Thyroid gland (tissue), 4 donors: ENCODE data around the gene KLRG1. TPM values are rescaled to one million over a fixed set of nuclear protein-coding genes. Genes with fewer than 3 reads are reported as not detected.

ENCODE experiments used
- DNase-seq, 2 donors: peaks; one replicate each; pipeline ENCODE4 v3.0.0-alpha.2; 2019
- H3K27ac ChIP-seq, 3 donors: fragments of 200-600 bp; sonication (generic); 1 replicate in 2 of 3; 2 replicates in 1 of 3; pipeline ENCODE4 v1.5.1; 2016 to 2019; ENCODE audit warnings: mild to moderate bottlenecking in 1 of 3, moderate library complexity in 1 of 3
- H3K27me3 ChIP-seq: fragments of 200-600 bp; sonication (generic); one replicate; pipeline ENCODE4 v1.5.1; 2019
- H3K36me3 ChIP-seq, 2 donors: fragments of 200-600 bp; sonication (generic); one replicate each; pipeline ENCODE4 v1.5.1; 2016 to 2019
- H3K4me1 ChIP-seq, 2 donors: fragments of 200-600 bp; sonication (generic); one replicate each; pipeline ENCODE4 v1.5.1; 2017 to 2019
- H3K4me3 ChIP-seq, 3 donors: fragments of 200-600 bp; sonication (generic); replicated peaks in 1 of 3; 1 replicate in 2 of 3; 2 replicates in 1 of 3; pipeline ENCODE4 v1.5.1; 2016; ENCODE audit warnings: mild to moderate bottlenecking in 1 of 3
- H3K9me3 ChIP-seq: fragments of 200-600 bp; sonication (generic); one replicate; pipeline ENCODE4 v1.5.1; 2017
- CTCF ChIP-seq, 6 experiments: fragments of 200-600 bp in 3 of 6; fragments of 450-650 bp in 3 of 6; sonication (generic) in 3 of 6; IDR thresholded peaks; one replicate each; pipeline ENCODE4 v1.5.1; 2016 to 2019; ENCODE audit warnings: antibody characterized with exemption in 6 of 6, mild to moderate bottlenecking in 2 of 6, inconsistent platforms in 1 of 6, moderate library complexity in 1 of 6
- POLR2A ChIP-seq, 2 donors: fragments of 450-650 bp; IDR thresholded peaks; one replicate each; pipeline ENCODE4 v1.6.1; 2017; ENCODE audit warnings: antibody characterized with exemption in 2 of 2, mild to moderate bottlenecking in 2 of 2, moderate library complexity in 1 of 2
- WGBS, 2 donors: methylation state at CpG; one replicate each; pipeline ENCODE4 v1.1.5; 2017; 5-methylcytosine and 5-hydroxymethylcytosine counted together
- intact Hi-C: fragments of 100-400 bp; cut with DNase I; formaldehyde crosslinking; loops from one replicate; pipeline ENCODE4 v1.15.1; 2023
- total RNA-seq, 4 donors: library from RNA; depleted of rRNA; stranded (reverse); fragments of >200 nt; gene quantifications; one replicate each; pipeline ENCODE4 v1.2.3, GENCODE V29; 2016

The KLRG1 gene
- total RNA-seq, 4 donors from 2014 or later = 1.1 to 4.3 (median 3.0) TPM

GRCh38 chr12:9052610-9053009 is 63.3 kb downstream of the KLRG1 start:
- 56 to 57% methylated on average over 1 of the region's 1 CpG for WGBS, 2 donors
- TF ChIP-seq CTCF (IDR thresholded peaks at IDR 0.05) (no peak), POLR2A (IDR thresholded peaks at IDR 0.05) (no peak)
- intact Hi-C loops = no loop called here

More at GRCh38 chr12:9052610-9053009, 63.3 kb downstream of the KLRG1 start:
- Histone ChIP-seq H3K27me3 (no peaks in the 10 kb centered on the region), H3K4me3 (no peak overlapping the region), H3K4me1 (no peaks in the 10 kb centered on the region), H3K9me3 (no peaks in the 10 kb centered on the region), H3K36me3 (no peaks in the 10 kb centered on the region), H3K27ac (no peak overlapping the region)
- no peak for DNase-seq

Other genes starting within 250 kb of the KLRG1 start
- gene A2ML1, start 166.9 kb upstream of the KLRG1 start, total RNA-seq = under 1 TPM in 2 of 4 donors, not detected in 2; 0.22 to 0.27 TPM
- 10 to 100 TPM; 51.7 to 71.2 (median 67.3) TPM for gene PHC1, start 75.0 kb upstream of the KLRG1 start, total RNA-seq
- gene M6PR, start 39.9 kb upstream of the KLRG1 start, total RNA-seq = 100 to 1,000 TPM; 112 to 158 (median 136) TPM
- 100 to 1,000 TPM; 124 to 345 (median 219) TPM for gene A2M, start 126.4 kb downstream of the KLRG1 start, total RNA-seq
- gene PZP, start 218.8 kb downstream of the KLRG1 start, total RNA-seq = not detected